HUES48 (cell line): ENCODE measurements around the gene CFAP92.

Experiments
- H3K27ac ChIP-seq: one replicate; pipeline ENCODE4 v1.7.0; 2013; ENCODE audit warnings: low read depth, low read length, inconsistent platforms
- H3K27me3 ChIP-seq: 2 replicates; pipeline ENCODE4 v1.6.1; 2013; ENCODE audit warnings: mild to moderate bottlenecking, low read length; ENCODE audit not compliant: control insufficient read depth, insufficient read depth
- H3K36me3 ChIP-seq: 2 replicates; pipeline ENCODE4 v1.6.1; 2013; ENCODE audit warnings: low read length; ENCODE audit not compliant: control insufficient read depth, insufficient read depth
- H3K4me1 ChIP-seq: 2 replicates; pipeline ENCODE4 v1.6.1; 2013; ENCODE audit warnings: mild to moderate bottlenecking, low read length; ENCODE audit not compliant: control insufficient read depth, insufficient read depth
- H3K4me3 ChIP-seq: 2 replicates; pipeline ENCODE4 v1.5.1; 2013; ENCODE audit warnings: mild to moderate bottlenecking, low read depth, low read length
- H3K9ac ChIP-seq: 2 replicates; pipeline ENCODE4 v1.6.1; 2013; ENCODE audit warnings: mild to moderate bottlenecking, low read depth, low read length, moderate library complexity
- H3K9me3 ChIP-seq: 2 replicates; pipeline ENCODE4 v1.6.1; 2013; ENCODE audit warnings: low read length; ENCODE audit not compliant: control insufficient read depth, insufficient read depth

CFAP92 gene

DNA sequence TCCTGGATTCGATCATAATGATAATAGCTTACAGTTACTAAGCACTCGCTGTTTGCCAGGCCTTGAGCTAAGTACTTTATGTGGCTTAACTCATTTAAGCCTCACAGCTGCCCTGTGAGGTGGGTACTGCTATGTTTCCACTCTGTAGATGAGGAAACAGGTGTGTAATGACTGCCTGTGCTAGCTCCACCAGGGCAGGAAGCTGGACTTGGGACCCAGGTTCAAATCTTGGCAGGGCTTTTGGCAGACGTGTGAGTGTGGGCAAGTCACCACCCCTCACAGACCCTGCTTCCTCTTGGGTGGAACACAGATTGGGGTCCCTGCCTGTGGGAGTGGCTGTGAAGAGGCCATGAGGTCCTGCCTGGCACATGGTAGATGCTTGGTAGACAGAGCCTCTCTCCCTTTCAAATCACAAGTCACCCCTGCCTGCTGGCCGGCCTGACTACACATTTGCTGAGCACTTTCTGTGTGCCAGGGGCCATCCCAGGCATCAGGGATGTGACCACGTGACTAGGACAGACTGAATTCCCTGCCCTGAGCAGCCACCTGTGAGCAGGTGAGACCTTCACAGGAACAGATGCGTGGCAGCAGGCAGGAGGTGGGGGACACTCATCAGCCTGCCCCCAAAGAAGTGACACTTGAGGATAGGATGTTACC is 10.9 kb upstream of the CFAP92 start:
- Histone ChIP-seq H3K9me3 (no peaks in the 10 kb centered on the region), H3K27ac (no peak overlapping the region), H3K4me3 (no peak overlapping the region), H3K9ac (no peak overlapping the region), H3K36me3 (no peaks in the 10 kb centered on the region), H3K4me1 (no peaks in the 10 kb centered on the region), H3K27me3 (peaks cover 87% of the 10 kb centered on the region)

DNA sequence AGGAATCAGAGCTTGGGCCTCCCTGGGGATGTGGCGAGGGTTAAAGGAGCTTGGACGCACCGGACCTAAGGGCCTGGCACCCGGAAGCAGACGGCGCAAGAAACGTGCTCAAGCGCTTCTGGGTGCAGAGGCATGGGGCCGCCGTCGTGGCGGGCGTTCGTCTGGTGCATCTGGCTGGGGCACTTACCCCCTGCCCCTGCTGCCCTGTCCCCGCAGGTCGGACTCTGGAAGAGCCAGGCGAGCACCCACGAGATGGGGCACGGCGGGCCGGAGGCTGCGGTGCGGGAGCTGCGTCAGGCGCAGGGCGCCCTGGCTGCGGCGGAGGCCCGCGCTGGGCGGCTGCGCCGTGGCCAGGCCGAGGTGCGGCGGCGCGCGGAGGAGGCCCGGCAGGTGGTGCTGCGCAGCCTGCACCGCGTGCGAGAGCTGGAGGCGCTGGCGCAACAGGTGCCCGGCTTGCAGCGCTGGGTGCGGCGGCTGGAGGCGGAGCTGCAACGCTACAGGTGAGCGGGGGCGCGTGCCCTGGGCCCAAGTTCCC is 9.8 kb upstream of the CFAP92 start:
- Histone ChIP-seq H3K4me3 (peak overlapping the region; percentile 38; the same call in 1 of the 2 replicates), H3K36me3 (no peaks in the 10 kb centered on the region), H3K4me1 (peaks cover 4% of the 10 kb centered on the region), H3K27me3 (peaks cover 91% of the 10 kb centered on the region), H3K27ac (no peak overlapping the region), H3K9me3 (no peaks in the 10 kb centered on the region), H3K9ac (no peak overlapping the region)

DNA sequence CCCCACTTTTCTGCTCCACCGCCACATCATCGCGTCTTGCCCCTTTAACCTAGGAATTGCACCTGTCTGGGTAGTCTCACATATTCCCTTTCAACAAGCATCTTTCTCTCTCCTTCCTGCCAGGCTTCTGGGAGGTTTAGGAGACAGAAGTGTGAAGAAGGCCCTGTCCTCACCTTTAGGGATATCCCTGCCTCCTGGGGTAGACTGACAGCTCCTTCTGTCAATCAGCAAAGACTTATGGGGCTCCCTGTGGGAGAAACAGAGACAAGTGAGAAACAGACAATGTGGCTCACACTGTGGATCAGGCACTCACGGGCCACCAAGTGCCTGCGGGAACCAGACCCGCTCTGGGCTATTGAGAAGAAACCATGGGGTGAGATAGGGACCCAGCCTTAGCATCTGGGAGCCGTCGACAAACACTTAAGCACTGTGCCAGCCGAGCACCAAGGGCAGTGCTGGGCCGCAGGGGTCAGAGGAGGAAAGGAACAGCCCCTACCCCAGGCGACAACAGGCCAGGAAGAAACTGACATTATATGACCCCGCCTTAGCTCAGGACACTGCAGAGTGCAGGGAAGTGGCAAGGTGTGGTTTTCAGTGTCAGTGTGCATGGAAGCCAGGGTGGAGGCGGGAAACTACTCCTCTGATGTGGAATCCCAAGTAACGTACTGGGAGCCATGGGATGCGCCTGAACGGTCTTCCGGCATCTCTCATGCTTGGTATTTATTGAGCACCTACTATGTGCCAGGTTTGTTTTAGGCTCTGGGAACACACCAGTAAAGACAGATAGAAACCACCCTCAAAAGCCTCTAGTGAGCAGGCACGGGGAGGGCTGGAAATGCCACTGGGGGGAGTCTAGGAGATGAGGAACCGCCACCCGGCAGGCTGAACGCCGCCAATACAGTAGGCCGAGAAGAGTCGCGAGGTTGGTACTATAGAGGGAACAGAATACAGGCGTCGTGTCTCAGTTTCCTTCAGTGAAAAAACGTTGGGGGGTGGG is 9.0 kb upstream of the CFAP92 start:
- Histone ChIP-seq H3K9ac (no peak overlapping the region), H3K4me1 (peaks cover 7% of the 10 kb centered on the region), H3K27ac (no peak overlapping the region), H3K9me3 (no peaks in the 10 kb centered on the region), H3K4me3 (peak overlapping the region; percentile 38; the same call in 1 of the 2 replicates), H3K36me3 (no peaks in the 10 kb centered on the region), H3K27me3 (peaks cover 92% of the 10 kb centered on the region)

DNA sequence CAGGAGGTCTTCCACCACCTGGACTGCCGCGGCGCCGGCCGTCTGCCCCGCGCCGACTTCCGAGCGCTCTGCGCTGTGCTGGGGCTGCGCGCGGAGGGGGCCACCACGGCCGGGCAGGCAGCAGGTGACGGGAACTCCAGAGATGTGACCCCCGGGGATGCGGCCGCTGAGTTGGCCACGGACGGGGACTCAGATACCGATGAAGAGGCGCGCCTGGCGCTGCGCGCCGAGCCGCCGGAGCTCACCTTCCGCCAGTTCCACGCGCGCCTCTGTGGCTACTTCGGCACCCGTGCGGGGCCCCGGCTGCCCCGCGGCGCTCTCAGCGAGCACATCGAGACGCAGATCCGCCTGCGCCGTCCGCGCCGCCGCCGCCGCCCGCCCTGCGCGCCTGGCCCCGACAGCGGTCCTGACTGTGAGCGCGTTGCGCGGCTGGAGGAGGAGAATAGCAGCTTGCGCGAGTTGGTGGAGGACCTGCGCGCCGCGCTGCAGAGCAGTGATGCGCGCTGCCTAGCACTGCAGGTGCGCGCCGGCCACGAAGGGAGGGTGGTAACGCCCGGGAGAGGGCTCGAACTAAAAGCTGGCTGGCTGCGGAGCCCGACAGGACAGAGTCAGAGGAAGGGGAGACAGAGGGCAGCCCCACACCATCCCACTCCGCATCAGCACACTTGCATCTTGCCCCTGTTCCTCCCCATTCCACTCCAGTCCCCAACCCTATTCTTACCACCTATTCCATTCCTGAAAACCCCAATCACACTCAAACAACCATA is 8.1 kb upstream of the CFAP92 start:
- peaks cover 90% of the 10 kb centered on the region for H3K27me3 ChIP-seq

DNA sequence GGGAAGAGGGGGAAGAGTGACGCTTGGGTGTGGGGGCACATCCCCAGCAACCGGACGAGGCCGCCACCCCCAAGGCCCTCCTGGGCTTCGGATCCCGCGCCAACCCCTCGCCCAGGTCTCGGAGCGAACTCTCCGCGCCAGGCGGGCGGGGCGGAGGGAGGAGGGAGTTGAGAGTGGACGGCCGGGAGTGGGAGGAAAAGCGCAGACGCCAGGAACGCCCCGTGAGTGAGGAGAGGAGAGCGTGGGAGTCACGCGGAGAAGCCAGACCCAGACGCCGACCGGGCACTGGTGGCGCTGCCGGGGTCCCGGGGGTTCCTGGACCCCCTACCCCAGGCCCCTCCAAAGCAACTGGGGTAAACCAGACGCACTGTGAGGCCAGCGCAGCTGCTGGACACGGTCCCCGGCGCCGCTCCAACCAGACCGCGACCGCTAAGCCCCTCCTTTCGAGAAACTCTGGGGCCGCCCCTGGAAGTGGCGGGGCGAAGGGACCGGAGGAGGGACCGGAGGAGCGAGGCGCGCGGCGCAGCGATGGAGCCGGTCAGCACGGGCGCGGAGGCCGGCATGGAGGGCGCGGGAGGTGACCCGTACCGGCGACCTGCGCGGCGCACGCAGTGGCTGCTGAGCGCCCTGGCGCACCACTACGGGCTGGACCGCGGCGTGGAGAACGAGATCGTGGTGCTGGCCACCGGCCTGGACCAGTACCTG is 7.4 kb upstream of the CFAP92 start, which contains the start of gene EFCC1:
EFCC1 (plus strand) TSS at position 204 of the 705 bp plus-strand sequence; CDS start at position 529, 325 bp downstream.
- H3K4me1 ChIP-seq, result peaks cover 7% of the 10 kb centered on the region
- no peaks in the 10 kb centered on the region for H3K36me3 ChIP-seq
- H3K27me3 ChIP-seq, result peaks cover 91% of the 10 kb centered on the region
- no peak within 1 kb of the TSS for H3K9ac ChIP-seq
- H3K4me3 ChIP-seq, result peak within 1 kb of the TSS; percentile 67
- no peaks in the 10 kb centered on the region for H3K9me3 ChIP-seq
- no peak within 1 kb of the TSS for H3K27ac ChIP-seq

More for the DNA sequence above, 8.1 kb upstream of the CFAP92 start:
- Histone ChIP-seq H3K36me3 (no peaks in the 10 kb centered on the region), H3K9ac (no peak overlapping the region), H3K9me3 (no peaks in the 10 kb centered on the region), H3K27ac (no peak overlapping the region), H3K4me3 (peak overlapping the region; percentile 67), H3K4me1 (peaks cover 7% of the 10 kb centered on the region)

DNA sequence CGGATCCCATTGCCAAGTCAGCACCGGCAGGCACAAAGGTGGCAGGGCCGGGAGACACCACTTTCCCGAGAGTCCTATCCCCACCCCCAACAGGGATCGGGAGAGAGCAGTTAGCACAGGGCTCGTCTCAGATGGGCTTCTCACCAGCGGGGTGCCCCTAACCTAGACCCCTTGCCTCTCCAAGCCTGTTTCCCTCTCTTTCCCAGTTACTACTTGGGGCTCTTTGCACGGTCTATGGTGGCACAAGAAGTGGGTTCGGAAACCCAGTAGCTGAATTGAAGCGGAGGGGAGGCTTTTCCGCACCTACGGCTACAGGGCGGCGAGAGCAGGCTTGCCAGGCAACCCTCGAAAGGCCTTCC is 6.8 kb upstream of the CFAP92 start:
- Histone ChIP-seq H3K27ac (no peak overlapping the region), H3K9me3 (no peaks in the 10 kb centered on the region), H3K9ac (no peak overlapping the region), H3K4me1 (peaks cover 7% of the 10 kb centered on the region), H3K27me3 (peaks cover 91% of the 10 kb centered on the region), H3K36me3 (no peaks in the 10 kb centered on the region), H3K4me3 (peak overlapping the region; percentile 67)

DNA sequence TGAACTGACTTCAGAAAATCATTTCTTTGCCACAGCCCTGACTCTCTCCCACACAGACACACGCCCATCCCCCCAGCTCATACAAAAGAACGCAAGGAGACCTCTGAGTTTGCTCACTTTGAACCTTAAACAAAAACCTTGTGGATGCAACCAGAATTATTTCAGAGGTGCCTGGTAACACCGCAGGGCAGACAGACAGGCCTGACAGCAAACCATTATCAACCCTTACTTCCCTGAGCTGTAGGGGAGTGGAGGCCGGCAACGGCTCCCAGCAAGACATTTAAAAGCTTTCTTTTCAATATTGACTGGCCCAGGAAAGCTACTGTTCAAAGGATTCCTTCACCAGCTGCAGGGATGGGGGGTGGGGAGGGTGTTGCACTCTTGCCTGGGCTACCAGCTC is 5.2 kb upstream of the CFAP92 start:
- H3K27me3 ChIP-seq, result peaks cover 91% of the 10 kb centered on the region
- peak overlapping the region; percentile 60 for H3K27ac ChIP-seq
- no peaks in the 10 kb centered on the region for H3K36me3 ChIP-seq
- H3K4me1 ChIP-seq, result peaks cover 11% of the 10 kb centered on the region
- no peaks in the 10 kb centered on the region for H3K9me3 ChIP-seq
- H3K9ac ChIP-seq, result no peak overlapping the region
- no peak overlapping the region for H3K4me3 ChIP-seq

DNA sequence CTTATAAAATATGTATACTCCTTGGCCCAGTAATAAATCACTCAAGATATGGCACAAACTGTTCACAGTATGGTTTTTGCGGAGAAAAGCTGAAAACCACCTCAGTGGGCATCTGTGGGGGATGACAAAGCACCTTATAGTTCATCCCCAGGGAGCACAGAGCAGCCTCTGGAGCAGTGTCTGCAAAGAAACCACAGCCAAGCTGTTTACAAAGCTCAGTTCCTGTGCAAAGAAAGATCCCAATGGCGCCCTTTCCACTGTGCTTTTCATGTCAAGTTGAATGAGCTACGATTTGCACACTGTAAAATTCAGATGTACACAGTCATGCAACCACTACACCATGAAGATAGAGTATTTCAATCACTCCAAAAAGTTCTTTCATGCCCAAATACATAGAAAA is 4.7 kb upstream of the CFAP92 start:
- Histone ChIP-seq H3K36me3 (no peaks in the 10 kb centered on the region), H3K9ac (no peak overlapping the region), H3K27me3 (peaks cover 87% of the 10 kb centered on the region), H3K9me3 (no peaks in the 10 kb centered on the region), H3K4me1 (peaks cover 11% of the 10 kb centered on the region), H3K27ac (peak overlapping the region; percentile 60), H3K4me3 (no peak overlapping the region)

DNA sequence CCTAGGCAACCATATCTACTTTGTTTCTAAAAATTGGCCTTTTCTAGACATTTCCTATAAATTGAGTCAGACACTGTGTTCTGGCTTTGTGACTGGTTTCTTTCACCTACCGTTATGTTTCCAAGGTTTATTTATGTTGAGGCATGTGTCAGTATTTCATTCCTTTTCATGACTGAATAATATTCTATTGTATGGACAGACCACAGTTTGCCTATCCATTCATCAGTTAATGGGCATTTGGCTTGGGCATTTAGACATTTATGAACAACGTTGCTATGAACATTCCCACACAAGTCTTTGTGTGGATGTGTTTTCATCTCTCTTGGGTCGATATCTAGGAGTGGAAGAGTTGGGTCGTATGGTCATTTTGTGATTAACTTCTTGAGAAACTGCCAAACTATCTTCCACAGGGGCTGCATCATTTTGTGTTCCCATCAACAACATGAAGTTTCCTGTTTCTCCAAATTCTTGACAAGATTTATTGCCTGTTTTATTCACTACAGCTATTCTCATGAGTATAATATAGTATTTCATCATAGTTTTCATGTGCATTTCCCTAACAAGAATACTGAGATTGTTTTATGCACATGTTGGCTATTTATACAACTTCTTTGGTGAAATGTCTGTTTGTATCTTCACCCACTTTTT is 3.7 kb upstream of the CFAP92 start:
- H3K36me3 ChIP-seq, result no peaks in the 10 kb centered on the region
- H3K9ac ChIP-seq, result no peak overlapping the region
- peaks cover 19% of the 10 kb centered on the region for H3K4me1 ChIP-seq
- H3K9me3 ChIP-seq, result no peaks in the 10 kb centered on the region
- H3K27me3 ChIP-seq, result peaks cover 87% of the 10 kb centered on the region
- H3K27ac ChIP-seq, result no peak overlapping the region
- H3K4me3 ChIP-seq, result no peak overlapping the region

DNA sequence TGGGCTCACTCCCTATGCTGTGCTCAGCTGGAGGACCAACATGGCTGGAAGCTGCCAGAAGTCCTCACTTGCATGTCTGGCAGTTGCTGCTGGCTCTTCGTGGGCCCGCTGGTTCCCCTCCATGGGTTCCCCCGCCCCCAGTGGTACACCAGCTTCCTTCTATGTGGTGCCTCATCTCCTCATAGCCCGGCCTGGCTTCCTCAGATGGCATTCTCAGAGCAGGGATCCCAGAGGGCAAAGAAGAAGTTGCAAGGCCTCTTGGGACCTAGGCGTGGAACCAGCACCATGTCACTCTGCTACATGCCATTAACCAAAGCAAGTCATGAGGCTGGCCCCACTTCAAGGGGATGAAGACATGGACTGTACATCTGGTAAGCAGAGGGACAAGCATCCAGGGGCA is 2.9 kb upstream of the CFAP92 start:
- no peaks in the 10 kb centered on the region for H3K9me3 ChIP-seq
- H3K27me3 ChIP-seq, result peaks cover 87% of the 10 kb centered on the region
- H3K9ac ChIP-seq, result no peak overlapping the region
- H3K4me1 ChIP-seq, result peaks cover 20% of the 10 kb centered on the region
- H3K4me3 ChIP-seq, result no peak overlapping the region
- no peaks in the 10 kb centered on the region for H3K36me3 ChIP-seq
- no peak overlapping the region for H3K27ac ChIP-seq
